Lower leg skin (tissue), 4 donors: ENCODE results near the gene SORCS2. TPM values are rescaled to one million over a fixed set of nuclear protein-coding genes. Genes with fewer than 3 reads are reported as not detected.

Source experiments
- DNase-seq, 2 donors: peaks; one replicate each; pipeline ENCODE4 v3.0.0-alpha.2; 2019; ENCODE audit warnings: low spot score in 2 of 2
- H3K4me3 ChIP-seq: fragments of 200-600 bp; sonication (generic); 2 replicates; pipeline ENCODE4 v1.5.1; 2017; ENCODE audit warnings: mild to moderate bottlenecking, low read depth; ENCODE audit not compliant: poor library complexity, severe bottlenecking
- POLR2A ChIP-seq, 2 donors: fragments of 450-650 bp; IDR thresholded peaks; one replicate each; pipeline ENCODE4 v1.6.1; 2016 to 2017; ENCODE audit warnings: antibody characterized with exemption in 2 of 2, mild to moderate bottlenecking in 1 of 2, moderate library complexity in 1 of 2
- WGBS, 2 donors: methylation state at CpG; one replicate each; pipeline ENCODE4 v1.1.5; 2018; 5-methylcytosine and 5-hydroxymethylcytosine counted together
- intact Hi-C: fragments of 100-400 bp; cut with DNase I; formaldehyde crosslinking; loops from one replicate; pipeline ENCODE4 v1.15.0; 2023; ENCODE audit warnings: low total_unique reads
- total RNA-seq, 4 donors: library from RNA; depleted of rRNA; stranded (reverse); fragments of >200 nt; gene quantifications; one replicate each; pipeline ENCODE4 v1.1.0, GENCODE V29; 2016
- TF ChIP-seq, protein P1 (sequence below), 3 donors: fragments of 450-650 bp; IDR thresholded peaks; one replicate each; pipeline ENCODE4 v1.5.1; 2016; ENCODE audit warnings: antibody characterized with exemption in 3 of 3, mild to moderate bottlenecking in 3 of 3, moderate library complexity in 2 of 3

SORCS2 gene
- total RNA-seq, 4 donors from 2014 or later = 1.1 to 6.4 (median 1.5) TPM

DNA sequence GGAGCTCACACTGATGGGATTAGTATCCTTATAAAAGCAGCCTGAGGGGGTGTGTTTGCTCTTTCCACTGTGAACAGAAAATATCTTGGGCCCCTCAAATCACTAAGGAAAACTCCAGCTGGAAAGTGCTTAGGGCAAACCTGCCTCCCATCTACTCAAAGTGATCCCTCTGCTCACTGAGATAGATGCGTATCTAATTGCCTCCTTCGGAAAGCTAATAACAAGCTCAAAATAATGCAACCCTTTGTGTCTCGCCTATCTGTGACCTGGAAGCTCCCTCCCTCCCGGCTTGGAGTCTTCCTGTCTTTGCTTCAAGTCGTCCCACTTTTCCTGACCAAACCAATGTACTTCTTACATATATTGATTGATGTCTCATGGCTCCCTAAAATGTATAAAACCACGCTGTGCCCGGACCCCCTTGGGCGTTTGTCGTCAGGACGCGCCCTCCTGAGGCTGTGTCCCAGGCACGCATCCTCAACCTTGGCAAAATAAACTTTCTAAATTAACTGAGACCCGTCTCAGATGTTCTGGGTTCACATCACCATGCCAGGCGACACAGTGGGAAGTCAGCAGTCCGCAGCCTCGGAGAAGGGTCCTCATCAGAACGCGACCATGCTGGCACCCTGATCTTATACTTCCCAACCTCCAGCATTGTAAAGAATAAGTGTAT, 34.1 kb upstream of the SORCS2 start:
- TF ChIP-seq, protein P1, sequence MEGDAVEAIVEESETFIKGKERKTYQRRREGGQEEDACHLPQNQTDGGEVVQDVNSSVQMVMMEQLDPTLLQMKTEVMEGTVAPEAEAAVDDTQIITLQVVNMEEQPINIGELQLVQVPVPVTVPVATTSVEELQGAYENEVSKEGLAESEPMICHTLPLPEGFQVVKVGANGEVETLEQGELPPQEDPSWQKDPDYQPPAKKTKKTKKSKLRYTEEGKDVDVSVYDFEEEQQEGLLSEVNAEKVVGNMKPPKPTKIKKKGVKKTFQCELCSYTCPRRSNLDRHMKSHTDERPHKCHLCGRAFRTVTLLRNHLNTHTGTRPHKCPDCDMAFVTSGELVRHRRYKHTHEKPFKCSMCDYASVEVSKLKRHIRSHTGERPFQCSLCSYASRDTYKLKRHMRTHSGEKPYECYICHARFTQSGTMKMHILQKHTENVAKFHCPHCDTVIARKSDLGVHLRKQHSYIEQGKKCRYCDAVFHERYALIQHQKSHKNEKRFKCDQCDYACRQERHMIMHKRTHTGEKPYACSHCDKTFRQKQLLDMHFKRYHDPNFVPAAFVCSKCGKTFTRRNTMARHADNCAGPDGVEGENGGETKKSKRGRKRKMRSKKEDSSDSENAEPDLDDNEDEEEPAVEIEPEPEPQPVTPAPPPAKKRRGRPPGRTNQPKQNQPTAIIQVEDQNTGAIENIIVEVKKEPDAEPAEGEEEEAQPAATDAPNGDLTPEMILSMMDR (IDR thresholded peaks at IDR 0.05) = no peak
- no peak for TF ChIP-seq POLR2A (IDR thresholded peaks at IDR 0.05)
- intact Hi-C loops = no loop called here
- WGBS, 2 donors = 87 to 91% methylated on average over 18 of the region's 18 CpGs
- no peak overlapping the region for H3K4me3 ChIP-seq
- peak in 1 of 2 donors; percentile 40 for DNase-seq

DNA sequence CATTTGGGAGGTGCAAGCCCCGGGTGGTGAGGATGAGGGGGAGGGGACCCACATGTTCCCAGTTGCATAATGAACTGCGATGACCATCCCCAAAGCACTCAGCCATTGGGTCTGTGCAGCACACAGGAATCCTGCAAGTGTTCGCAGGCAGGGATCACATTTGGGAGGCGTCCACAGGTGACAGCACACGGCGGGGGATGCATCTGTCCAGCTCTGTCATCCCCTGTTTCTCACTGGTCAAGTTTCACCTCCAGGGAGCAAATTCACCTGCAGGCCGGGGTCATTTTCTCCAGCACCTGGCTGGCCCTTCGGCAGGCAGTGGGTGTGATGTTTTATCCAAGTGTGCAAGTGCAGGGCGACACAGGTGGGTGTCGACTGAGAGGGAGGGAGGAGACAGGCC, 33.3 kb upstream of the SORCS2 start:
- TF ChIP-seq, protein P1 (IDR thresholded peaks at IDR 0.05) = no peak
- TF ChIP-seq POLR2A (IDR thresholded peaks at IDR 0.05) = no peak
- DNase-seq = peak in 1 of 2 donors; percentile 75
- H3K4me3 ChIP-seq = no peak overlapping the region
- 89 to 93% methylated on average over 10 of the region's 10 CpGs for WGBS, 2 donors
- intact Hi-C loops = no loop called here

DNA sequence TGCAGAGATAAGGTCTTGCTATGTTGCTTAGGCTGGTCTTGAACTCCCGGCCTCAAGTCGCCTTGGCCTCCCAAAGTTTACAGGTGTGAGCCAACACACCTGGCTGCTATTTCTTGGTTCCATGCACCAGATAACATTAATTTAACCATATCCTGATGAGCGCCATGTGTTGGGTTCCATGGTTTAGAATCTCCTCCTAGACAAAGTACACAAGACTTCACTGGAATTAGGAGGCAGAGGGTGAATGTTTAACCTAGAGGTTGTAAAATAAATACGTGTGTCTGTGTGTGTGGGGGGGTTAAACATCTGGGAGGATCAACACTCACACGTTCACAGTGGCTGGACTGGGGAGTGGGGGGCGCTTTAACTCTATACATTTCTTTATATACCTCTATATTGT, 32.4 kb upstream of the SORCS2 start:
- WGBS, 2 donors = 81 to 85% methylated on average over 6 of the region's 6 CpGs
- peak in 1 of 2 donors; percentile 23 for DNase-seq
- TF ChIP-seq, protein P1 (IDR thresholded peaks at IDR 0.05) = no peak
- no peak for TF ChIP-seq POLR2A (IDR thresholded peaks at IDR 0.05)

DNA sequence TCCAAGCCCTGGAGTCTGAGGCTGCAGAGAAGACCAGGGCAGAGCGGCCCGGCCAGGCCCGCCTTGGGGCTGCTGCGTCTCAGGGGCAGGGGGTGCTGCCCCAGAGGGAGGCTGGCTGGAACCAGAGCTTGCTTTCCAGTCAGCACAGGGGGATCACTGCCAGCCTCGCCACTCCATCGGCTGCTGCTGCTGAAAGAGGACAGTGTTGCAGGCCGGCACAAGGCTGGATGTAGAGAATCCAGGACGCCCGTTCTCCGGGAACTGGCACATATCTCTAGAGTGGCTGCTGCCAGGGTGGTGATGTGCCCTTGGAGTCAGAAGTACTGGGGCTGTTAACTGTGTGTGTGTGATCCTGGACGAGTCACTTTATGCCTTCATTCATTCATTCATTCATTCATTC, 31.9 kb upstream of the SORCS2 start:
- H3K4me3 ChIP-seq = no peak overlapping the region
- no peak for TF ChIP-seq POLR2A (IDR thresholded peaks at IDR 0.05)
- TF ChIP-seq, protein P1 (IDR thresholded peaks at IDR 0.05) = no peak
- peak in 1 of 2 donors; percentile 75 for DNase-seq
- intact Hi-C loops = no loop called here
- 85 to 89% methylated on average over 10 to 11 of the region's 11 CpGs for WGBS, 2 donors

More for the DNA sequence above, 32.4 kb upstream of the SORCS2 start:
- no peak overlapping the region for H3K4me3 ChIP-seq
- intact Hi-C loops = no loop called here

DNA sequence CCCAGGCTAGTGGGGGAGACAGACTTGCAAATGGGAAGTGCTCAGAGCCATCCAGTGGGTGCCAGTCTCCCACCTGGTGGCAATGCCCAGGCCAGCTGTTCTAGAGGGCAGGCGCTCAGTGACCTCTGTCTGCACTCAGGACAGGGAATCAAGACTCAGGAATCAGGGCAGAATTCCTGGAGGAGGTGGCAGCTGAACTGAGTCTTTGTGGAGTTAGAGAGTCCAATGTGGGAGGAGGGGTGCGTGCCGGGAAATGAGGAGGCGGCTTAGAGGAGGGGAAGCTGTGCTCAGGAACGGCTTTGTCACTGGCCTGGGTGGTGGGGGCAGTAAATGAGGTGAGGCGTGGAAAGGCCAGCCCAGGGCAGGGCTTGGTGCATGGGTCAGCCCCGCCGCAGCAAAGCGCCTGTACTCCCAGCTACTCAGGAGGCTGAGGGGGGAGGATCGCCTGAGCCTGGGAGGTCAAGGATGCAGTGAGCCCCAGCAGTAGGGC, 31.3 kb upstream of the SORCS2 start:
- intact Hi-C loops = no loop called here
- TF ChIP-seq POLR2A (IDR thresholded peaks at IDR 0.05) = no peak
- TF ChIP-seq, protein P1 (IDR thresholded peaks at IDR 0.05) = no peak
- 91 to 94% methylated on average over 10 of the region's 10 CpGs for WGBS, 2 donors
- DNase-seq = peak in 1 of 2 donors; percentile 82
- no peak overlapping the region for H3K4me3 ChIP-seq
